CD4-positive, alpha-beta T cell (primary cell): ENCODE measurements around the gene TMCO4. TPM values are rescaled to one million over a fixed set of nuclear protein-coding genes. Genes with fewer than 3 reads are reported as not detected.

Experiments used
- ATAC-seq: fragments of 200-7000 bp; cut with Tn5 transposase; one replicate; pipeline ENCODE4 v1.10.0; 2022; ENCODE audit warnings: mild to moderate bottlenecking; ENCODE audit not compliant: poor library complexity
- CTCF ChIA-PET: fragments of 350-600 bp; sonication (Branson Sonifier 250); formaldehyde crosslinking; loops from one replicate; lab custom pipeline; 2021; ENCODE audit warnings: antibody characterized with exemption, inconsistent platforms; lab: Charles Lee
- POLR2A ChIA-PET: fragments of 350-600 bp; sonication (Branson Sonifier 250); formaldehyde crosslinking; loops from one replicate; lab custom pipeline; 2021; ENCODE audit warnings: antibody characterized with exemption, inconsistent platforms; lab: Charles Lee
- DNase-seq, 14 experiments: peaks; one replicate each; pipeline ENCODE4 v3.0.0-alpha.2; 2013 to 2020; ENCODE audit warnings: mixed read lengths in 2 of 14
- H3K27ac ChIP-seq, 2 donors: one replicate each; pipeline versions ENCODE4 v1.5.1 to v1.7.0; 2013; ENCODE audit warnings: low read length in 2 of 2, low read depth in 1 of 2, mild to moderate bottlenecking in 1 of 2
- H3K27me3 ChIP-seq, 2 experiments: 1 replicate in 1 of 2; 2 replicates in 1 of 2; pipeline versions ENCODE4 v1.6.1 to v1.7.0; 2013; ENCODE audit warnings: low read length in 2 of 2, control low read depth in 1 of 2, mild to moderate bottlenecking in 1 of 2, moderate library complexity in 1 of 2; ENCODE audit not compliant: insufficient read depth in 2 of 2, control insufficient read depth in 1 of 2
- H3K36me3 ChIP-seq: one replicate; pipeline ENCODE4 v1.6.1; 2013; ENCODE audit warnings: low read length, control low read depth; ENCODE audit not compliant: insufficient read depth
- H3K4me1 ChIP-seq: one replicate; pipeline ENCODE4 v1.6.1; 2013; ENCODE audit warnings: low read length, control low read depth; ENCODE audit not compliant: insufficient read depth
- H3K4me3 ChIP-seq: one replicate; pipeline ENCODE4 v1.5.1; 2013; ENCODE audit warnings: mild to moderate bottlenecking, low read length, moderate library complexity
- H3K9me3 ChIP-seq, 2 experiments: 1 replicate in 1 of 2; 2 replicates in 1 of 2; pipeline versions ENCODE4 v1.6.1 to v1.7.0; 2013; ENCODE audit warnings: low read length in 2 of 2, mild to moderate bottlenecking in 2 of 2, control low read depth in 1 of 2, moderate library complexity in 1 of 2; ENCODE audit not compliant: control insufficient read depth in 1 of 2, insufficient read depth in 1 of 2
- H3K27ac Mint-ChIP-seq: one replicate; pipeline ENCODE4 v1.8.0; 2020; ENCODE audit warnings: mixed read lengths
- H3K27me3 Mint-ChIP-seq: one replicate; pipeline ENCODE4 v1.8.0; 2021; ENCODE audit warnings: mixed read lengths
- H3K36me3 Mint-ChIP-seq: one replicate; pipeline ENCODE4 v1.8.0; 2021; ENCODE audit warnings: low read depth, mixed read lengths
- H3K4me1 Mint-ChIP-seq: one replicate; pipeline ENCODE4 v1.8.0; 2021; ENCODE audit warnings: low read depth, mixed read lengths
- H3K4me3 Mint-ChIP-seq: one replicate; pipeline ENCODE4 v1.8.0; 2020; ENCODE audit warnings: mild to moderate bottlenecking, mixed read lengths
- H3K9me3 Mint-ChIP-seq: one replicate; pipeline ENCODE4 v1.8.0; 2020; ENCODE audit warnings: mixed read lengths
- intact Hi-C, 2 experiments: fragments of 100-400 bp; cut with DNase I in 1 of 2; cut with micrococcal nuclease in 1 of 2; formaldehyde crosslinking; loops; one replicate each; pipeline versions ENCODE4 v1.15.1 to v1.9.0; 2023 to 2025; cut with DNase I, micrococcal nuclease
- total RNA-seq, 174 experiments: library from RNA in 2 of 174; stranded (reverse) in 2 of 174; gene quantifications; one replicate each; pipeline ENCODE4 v1.2.3 and lab custom pipeline; 2021 to 2026
- TF ChIP-seq, protein P1 (sequence below): fragments of 200-600 bp; IDR thresholded peaks from one replicate; pipeline ENCODE4 v1.8.0; 2022; ENCODE audit warnings: antibody characterized with exemption, mild to moderate bottlenecking

The TMCO4 gene
- total RNA-seq, 2 experiments from 2014 or later, result 12.4 to 13.9 TPM

- DNase-seq (no peak), ATAC-seq (no peak)
- H3K4me3 ChIP-seq, result no peak overlapping the region
- H3K9me3 ChIP-seq, result no peaks in the 10 kb centered on the region
- H3K4me1 Mint-ChIP-seq, result peaks cover 5% of the 10 kb centered on the region
- no peaks in the 10 kb centered on the region for H3K9me3 Mint-ChIP-seq
- no peaks in the 10 kb centered on the region for H3K4me1 ChIP-seq
- peaks cover 15% of the 10 kb centered on the region for H3K36me3 ChIP-seq
- intact Hi-C loops, result no loop called here
- no peaks in the 10 kb centered on the region for H3K27me3 Mint-ChIP-seq
- TF ChIP-seq, protein P1, sequence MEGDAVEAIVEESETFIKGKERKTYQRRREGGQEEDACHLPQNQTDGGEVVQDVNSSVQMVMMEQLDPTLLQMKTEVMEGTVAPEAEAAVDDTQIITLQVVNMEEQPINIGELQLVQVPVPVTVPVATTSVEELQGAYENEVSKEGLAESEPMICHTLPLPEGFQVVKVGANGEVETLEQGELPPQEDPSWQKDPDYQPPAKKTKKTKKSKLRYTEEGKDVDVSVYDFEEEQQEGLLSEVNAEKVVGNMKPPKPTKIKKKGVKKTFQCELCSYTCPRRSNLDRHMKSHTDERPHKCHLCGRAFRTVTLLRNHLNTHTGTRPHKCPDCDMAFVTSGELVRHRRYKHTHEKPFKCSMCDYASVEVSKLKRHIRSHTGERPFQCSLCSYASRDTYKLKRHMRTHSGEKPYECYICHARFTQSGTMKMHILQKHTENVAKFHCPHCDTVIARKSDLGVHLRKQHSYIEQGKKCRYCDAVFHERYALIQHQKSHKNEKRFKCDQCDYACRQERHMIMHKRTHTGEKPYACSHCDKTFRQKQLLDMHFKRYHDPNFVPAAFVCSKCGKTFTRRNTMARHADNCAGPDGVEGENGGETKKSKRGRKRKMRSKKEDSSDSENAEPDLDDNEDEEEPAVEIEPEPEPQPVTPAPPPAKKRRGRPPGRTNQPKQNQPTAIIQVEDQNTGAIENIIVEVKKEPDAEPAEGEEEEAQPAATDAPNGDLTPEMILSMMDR, result no peak
- H3K27ac ChIP-seq, result no peak overlapping the region
- no peak overlapping the region for H3K4me3 Mint-ChIP-seq
- H3K27ac Mint-ChIP-seq, result no peak overlapping the region
- POLR2A ChIA-PET, result no interaction called here
- CTCF ChIA-PET, result no interaction called here
- H3K36me3 Mint-ChIP-seq, result peaks cover 6% of the 10 kb centered on the region
- H3K27me3 ChIP-seq, result peaks cover 0 to 8% of the 10 kb centered on the region in 2 experiments
These were observed 121.2 kb downstream of the TMCO4 start for GRCh38 chr1:19678493-19678892.

- H3K4me3 Mint-ChIP-seq, result no peak overlapping the region
- TF ChIP-seq, protein P1, result no peak
- POLR2A ChIA-PET, result no interaction called here
- intact Hi-C loops, result no loop called here
- peaks cover 3% of the 10 kb centered on the region for H3K36me3 ChIP-seq
- H3K9me3 ChIP-seq, result no peaks in the 10 kb centered on the region
- H3K36me3 Mint-ChIP-seq, result no peaks in the 10 kb centered on the region
- H3K27me3 Mint-ChIP-seq, result no peaks in the 10 kb centered on the region
- ATAC-seq (no peak), DNase-seq (peak in 1 of 14 experiments; percentile 50)
- no peak overlapping the region for H3K27ac ChIP-seq
- no peaks in the 10 kb centered on the region for H3K9me3 Mint-ChIP-seq
- H3K4me1 ChIP-seq, result no peaks in the 10 kb centered on the region
- H3K27ac Mint-ChIP-seq, result no peak overlapping the region
- H3K4me1 Mint-ChIP-seq, result peaks cover 5% of the 10 kb centered on the region
- peaks cover 0 to 8% of the 10 kb centered on the region in 2 experiments for H3K27me3 ChIP-seq
- CTCF ChIA-PET, result interaction anchor here (1.0 kb wide), 1 partner anchor 39 kb away, joined by 3 read pairs; no protein-coding TSS in a partner anchor
- H3K4me3 ChIP-seq, result no peak overlapping the region
These were observed 123.2 kb downstream of the TMCO4 start for GRCh38 chr1:19676438-19676922.

DNA sequence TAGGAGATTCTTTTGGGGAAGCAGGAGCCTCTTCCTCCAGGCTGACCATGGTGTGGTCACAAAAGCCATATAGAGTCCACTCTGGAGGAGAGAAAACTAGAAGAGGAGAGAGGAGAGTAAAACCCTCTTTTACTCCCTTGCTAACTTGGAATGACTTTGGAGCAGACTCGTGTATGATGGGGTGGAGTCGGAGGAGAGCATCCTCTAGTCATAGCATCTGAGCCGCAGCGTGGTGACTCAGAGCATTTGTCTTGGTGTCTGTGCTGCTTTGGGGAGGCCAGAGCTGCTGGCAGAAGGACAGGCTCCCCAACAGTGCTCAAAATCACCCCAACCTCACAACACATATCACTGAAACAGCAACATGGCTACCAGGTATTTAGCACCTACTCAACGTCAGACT, 123.9 kb downstream of the TMCO4 start:
- peaks cover 2% of the 10 kb centered on the region for H3K36me3 ChIP-seq
- H3K4me3 ChIP-seq, result no peak overlapping the region
- Mint-ChIP-seq H3K27me3 (no peaks in the 10 kb centered on the region), H3K36me3 (no peaks in the 10 kb centered on the region), H3K4me3 (no peak overlapping the region), H3K27ac (no peak overlapping the region), H3K4me1 (peaks cover 5% of the 10 kb centered on the region), H3K9me3 (no peaks in the 10 kb centered on the region)
- peaks cover 0 to 8% of the 10 kb centered on the region in 2 experiments for H3K27me3 ChIP-seq
- TF ChIP-seq, protein P1, result no peak
- POLR2A ChIA-PET, result no interaction called here
- ATAC-seq, result no peak
- intact Hi-C loops, result no loop called here
- no peaks in the 10 kb centered on the region for H3K9me3 ChIP-seq
- H3K27ac ChIP-seq, result no peak overlapping the region
- no peaks in the 10 kb centered on the region for H3K4me1 ChIP-seq
- DNase-seq, result no peak
- CTCF ChIA-PET, result no interaction called here
